Measurements from ENCODE around the gene GNA14. TPM values are rescaled to one million over a fixed set of nuclear protein-coding genes. Genes with fewer than 3 reads are reported as not detected.
"Not testable (repeated sequence)": the region's sequence is repeated elsewhere in the genome, so short reads cannot be mapped to it uniquely, and the experiment has no call there.

The GNA14 gene
- total and polyA plus RNA-seq, 7 donors = 0.31 to 1.1 (median 0.47) TPM

- WGBS, 3 donors = 33 to 59% (median 37%) methylated on average over 2 of the region's 2 CpGs
Measured at GRCh38 chr9:77587851-77588250, 60.3 kb downstream of the GNA14 start.

GRCh38 chr9:77587042-77587441 is 61.1 kb downstream of the GNA14 start:
- no peaks in the 10 kb centered on the region for H3K9me3 ChIP-seq
- DNase-seq = no peak
- intact Hi-C loops (cut with DNase I) = no loop called here
- H3K4me3 ChIP-seq = no peak overlapping the region
- H3K27me3 ChIP-seq (ENCODE audit: insufficient read depth in 3 of 3, low read length in 2 of 3) = no peaks in the 10 kb centered on the region
- H3K4me1 ChIP-seq = no peaks in the 10 kb centered on the region
- no peak for ATAC-seq
- no peak for TF ChIP-seq CTCF (IDR thresholded peaks at IDR 0.05)
- H3K36me3 ChIP-seq (ENCODE audit: insufficient read depth in 1 of 2, low read depth in 1 of 2) = no peaks in the 10 kb centered on the region
- no peak overlapping the region for H3K27ac ChIP-seq

More at GRCh38 chr9:77587851-77588250, 60.3 kb downstream of the GNA14 start:
- H3K36me3 ChIP-seq (ENCODE audit: insufficient read depth in 1 of 2, low read depth in 1 of 2) = no peaks in the 10 kb centered on the region
- H3K4me3 ChIP-seq = no peak overlapping the region
- H3K4me1 ChIP-seq = no peaks in the 10 kb centered on the region
- no peaks in the 10 kb centered on the region for H3K9me3 ChIP-seq
- no peak for ATAC-seq
- peaks cover 0 to under 1% (median 0%) of the 10 kb centered on the region in 3 donors for H3K27me3 ChIP-seq (ENCODE audit: insufficient read depth in 3 of 3, low read length in 2 of 3)
- H3K27ac ChIP-seq = no peak overlapping the region
- DNase-seq = no peak
- intact Hi-C loops (cut with DNase I) = no loop called here
- TF ChIP-seq CTCF (IDR thresholded peaks at IDR 0.05) = no peak

- no peak for ATAC-seq
- Histone ChIP-seq H3K36me3 (ENCODE audit: insufficient read depth in 1 of 2, low read depth in 1 of 2) (no peaks in the 10 kb centered on the region), H3K27me3 (ENCODE audit: insufficient read depth in 3 of 3, low read length in 2 of 3) (no peaks in the 10 kb centered on the region), H3K27ac (no peak overlapping the region), H3K4me3 (no peak overlapping the region), H3K9me3 (no peaks in the 10 kb centered on the region), H3K4me1 (no peaks in the 10 kb centered on the region)
- no peak for DNase-seq
- intact Hi-C loops (cut with DNase I) = no loop called here
- WGBS, 3 donors = 85 to 90% (median 87%) methylated on average over 12 of the region's 12 CpGs
- no peak for TF ChIP-seq CTCF (IDR thresholded peaks at IDR 0.05)
Measured at GRCh38 chr9:77586591-77586990, 61.5 kb downstream of the GNA14 start.

- Histone ChIP-seq H3K27me3 (ENCODE audit: insufficient read depth in 3 of 3, low read length in 2 of 3) (no peaks in the 10 kb centered on the region), H3K4me3 (no peak overlapping the region), H3K36me3 (ENCODE audit: insufficient read depth in 1 of 2, low read depth in 1 of 2) (no peaks in the 10 kb centered on the region), H3K27ac (no peak overlapping the region), H3K4me1 (no peaks in the 10 kb centered on the region), H3K9me3 (no peaks in the 10 kb centered on the region)
- TF ChIP-seq CTCF (IDR thresholded peaks at IDR 0.05) = no peak
- intact Hi-C loops (cut with DNase I) = no loop called here
- DNase-seq (no peak), ATAC-seq (no peak)
- WGBS, 3 donors = 69 to 88% (median 70%) methylated on average over 2 of the region's 2 CpGs
Measured at GRCh38 chr9:77585335-77585786, 62.8 kb downstream of the GNA14 start.

- H3K27me3 ChIP-seq (ENCODE audit: insufficient read depth in 3 of 3, low read length in 2 of 3); DNase-seq; ATAC-seq; H3K27ac ChIP-seq; H3K36me3 ChIP-seq (ENCODE audit: insufficient read depth in 1 of 2, low read depth in 1 of 2); H3K9me3 ChIP-seq; intact Hi-C loops (cut with DNase I); H3K4me3 ChIP-seq; H3K4me1 ChIP-seq: not testable (repeated sequence)
- 79 to 87% (median 86%) methylated on average over 4 of the region's 4 CpGs for WGBS, 3 donors
Measured at GRCh38 chr9:77584927-77585326, 63.2 kb downstream of the GNA14 start.
